Islet of Langerhans (tissue), 1 donor: ENCODE measurements around the gene IGSF23.

ENCODE experiments used
- FAIRE-seq: peaks from one replicate; lab custom pipeline; 2011; peaks lifted over from hg19 to GRCh38; lab: Jason Lieb, UNC

Gene IGSF23

DNA sequence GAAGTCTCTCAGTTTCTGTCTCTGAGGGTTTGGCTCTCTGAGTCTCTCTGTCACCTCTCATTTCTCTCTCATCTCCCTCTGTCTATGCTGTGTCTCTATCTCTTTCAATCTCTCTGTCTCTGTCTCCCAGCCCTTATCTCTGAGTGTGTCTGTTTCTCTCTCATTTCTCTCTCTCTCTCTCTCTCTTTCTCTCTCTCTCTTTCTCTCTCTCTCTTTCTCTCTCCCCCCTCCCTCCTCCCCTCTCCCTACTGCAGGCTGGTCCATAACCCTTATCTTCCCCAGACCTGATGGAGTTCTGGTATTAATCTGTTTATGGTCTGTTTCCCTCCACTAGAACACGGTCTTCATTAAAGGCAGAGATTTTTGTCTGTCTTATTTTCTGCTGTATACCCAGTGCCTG lies 29.0 kb downstream of the IGSF23 start:
- FAIRE-seq, result no peak

DNA sequence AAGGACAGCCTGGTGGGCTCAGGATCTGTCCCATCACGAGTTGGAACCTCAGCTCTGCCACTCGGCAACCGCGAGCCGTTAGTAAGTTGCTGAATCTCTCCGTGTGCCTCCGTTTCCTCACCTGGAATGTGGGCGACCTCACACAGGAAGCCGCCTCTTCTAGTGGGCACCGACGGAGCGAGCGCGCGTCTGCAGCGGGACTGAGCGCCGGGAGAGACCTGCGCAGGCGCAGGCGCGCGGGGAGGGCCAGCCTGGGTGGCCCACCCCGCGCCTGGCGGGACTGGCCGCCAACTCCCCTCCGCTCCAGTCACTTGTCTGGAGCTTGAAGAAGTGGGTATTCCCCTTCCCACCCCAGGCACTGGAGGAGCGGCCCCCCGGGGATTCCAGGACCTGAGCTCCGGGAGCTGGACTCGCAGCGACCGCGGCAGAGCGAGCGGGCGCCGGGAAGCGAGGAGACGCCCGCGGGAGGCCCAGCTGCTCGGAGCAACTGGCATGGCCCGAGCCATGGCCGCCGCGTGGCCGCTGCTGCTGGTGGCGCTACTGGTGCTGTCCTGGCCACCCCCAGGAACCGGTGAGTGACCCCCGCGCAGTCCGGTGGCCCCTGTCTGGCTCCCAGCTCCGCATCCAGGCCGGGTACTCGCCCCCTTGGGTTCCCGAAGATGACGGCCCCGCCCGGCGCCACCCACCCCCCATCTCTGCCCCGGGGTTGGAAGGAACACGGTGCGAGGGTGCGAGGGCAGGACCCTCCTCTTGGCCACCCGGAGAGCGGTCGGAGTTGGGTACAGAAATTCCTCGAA lies 30.4 kb downstream of the IGSF23 start, which contains the start of gene PVR:
PVR (plus strand) TSS at position 306 of the 797 bp plus-strand sequence; CDS start at position 493, 187 bp downstream.
- FAIRE-seq, result no peak

DNA sequence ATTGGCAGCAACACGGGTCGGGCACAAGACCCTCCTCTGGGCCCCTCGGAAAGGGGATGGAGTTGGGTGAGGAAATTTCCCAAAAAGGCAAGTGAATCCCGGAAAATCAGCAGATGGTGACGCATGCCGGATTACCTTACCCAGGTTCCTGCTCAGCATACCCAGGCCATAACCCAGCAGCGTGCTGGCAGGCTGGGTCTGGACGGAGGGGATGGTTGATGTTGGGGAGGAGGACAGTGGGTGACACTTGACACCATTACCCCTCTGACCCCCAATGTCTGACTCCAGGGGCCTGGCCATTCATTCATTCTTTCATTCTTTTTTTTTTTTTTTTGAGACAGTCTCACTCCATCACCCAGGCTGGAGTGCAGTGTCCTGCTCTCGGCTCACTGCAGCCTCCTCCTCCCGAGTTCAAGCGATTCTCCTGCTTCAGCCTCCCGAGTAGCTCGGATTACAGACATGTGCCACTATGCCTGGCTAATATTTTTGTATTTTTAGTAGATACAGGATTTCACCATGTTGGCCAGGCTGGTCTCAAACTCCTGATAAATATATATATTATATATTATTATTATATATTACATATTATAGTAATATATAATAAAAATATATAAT lies 31.1 kb downstream of the IGSF23 start:
- FAIRE-seq, result no peak

DNA sequence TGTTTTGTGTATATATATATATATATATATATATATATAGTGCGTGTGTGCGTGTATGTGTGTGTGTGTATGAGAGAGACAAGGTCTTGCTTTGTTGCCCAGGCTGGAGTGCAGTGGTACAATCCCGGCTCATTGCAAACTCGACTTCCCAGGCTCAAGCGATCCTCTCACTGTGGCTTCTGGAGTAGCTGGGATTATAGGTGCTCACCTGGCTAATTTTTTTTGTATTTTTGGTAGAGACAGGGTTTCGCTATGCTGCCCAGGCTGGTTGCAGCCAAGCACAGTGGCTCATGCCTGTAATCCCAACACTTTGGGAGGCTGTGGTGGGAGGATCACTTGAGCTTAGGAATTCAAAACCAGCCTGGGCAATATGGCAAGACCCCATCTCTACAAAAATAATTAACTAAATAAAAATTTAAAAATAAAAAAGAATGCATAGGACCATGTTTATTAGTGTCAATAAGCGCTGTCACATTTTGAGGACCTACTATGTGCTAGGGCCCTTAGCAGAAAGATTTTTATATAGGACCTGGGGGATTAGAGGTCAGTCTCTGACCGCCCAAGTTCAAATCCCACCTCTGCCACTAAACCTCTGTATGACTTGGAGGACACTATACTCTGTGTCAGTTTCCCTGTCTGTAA lies 32.2 kb downstream of the IGSF23 start:
- no peak for FAIRE-seq

DNA sequence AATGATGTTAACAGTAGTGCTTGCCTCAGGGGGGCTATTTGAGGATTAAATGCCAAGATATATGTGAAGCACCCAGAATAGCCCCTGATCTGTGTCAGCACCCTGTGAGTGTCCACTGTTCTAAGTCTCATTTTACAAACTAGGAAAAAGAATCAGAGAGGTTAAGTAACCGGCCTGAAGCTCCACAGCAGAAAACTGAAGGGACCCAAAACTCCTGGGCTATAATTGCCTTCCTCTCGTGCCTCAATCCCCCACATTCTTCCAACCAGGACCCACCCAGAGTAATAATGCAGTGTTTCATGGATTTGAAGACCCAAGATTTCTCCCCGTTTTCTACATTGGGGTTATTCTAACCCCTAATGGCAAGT lies 32.7 kb downstream of the IGSF23 start:
- FAIRE-seq, result no peak

DNA sequence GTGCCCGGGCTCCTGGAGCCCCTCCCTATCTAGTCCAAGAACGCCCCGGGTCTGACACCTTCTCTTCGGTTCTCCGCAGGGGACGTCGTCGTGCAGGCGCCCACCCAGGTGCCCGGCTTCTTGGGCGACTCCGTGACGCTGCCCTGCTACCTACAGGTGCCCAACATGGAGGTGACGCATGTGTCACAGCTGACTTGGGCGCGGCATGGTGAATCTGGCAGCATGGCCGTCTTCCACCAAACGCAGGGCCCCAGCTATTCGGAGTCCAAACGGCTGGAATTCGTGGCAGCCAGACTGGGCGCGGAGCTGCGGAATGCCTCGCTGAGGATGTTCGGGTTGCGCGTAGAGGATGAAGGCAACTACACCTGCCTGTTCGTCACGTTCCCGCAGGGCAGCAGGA lies 33.8 kb downstream of the IGSF23 start:
- no peak for FAIRE-seq

DNA sequence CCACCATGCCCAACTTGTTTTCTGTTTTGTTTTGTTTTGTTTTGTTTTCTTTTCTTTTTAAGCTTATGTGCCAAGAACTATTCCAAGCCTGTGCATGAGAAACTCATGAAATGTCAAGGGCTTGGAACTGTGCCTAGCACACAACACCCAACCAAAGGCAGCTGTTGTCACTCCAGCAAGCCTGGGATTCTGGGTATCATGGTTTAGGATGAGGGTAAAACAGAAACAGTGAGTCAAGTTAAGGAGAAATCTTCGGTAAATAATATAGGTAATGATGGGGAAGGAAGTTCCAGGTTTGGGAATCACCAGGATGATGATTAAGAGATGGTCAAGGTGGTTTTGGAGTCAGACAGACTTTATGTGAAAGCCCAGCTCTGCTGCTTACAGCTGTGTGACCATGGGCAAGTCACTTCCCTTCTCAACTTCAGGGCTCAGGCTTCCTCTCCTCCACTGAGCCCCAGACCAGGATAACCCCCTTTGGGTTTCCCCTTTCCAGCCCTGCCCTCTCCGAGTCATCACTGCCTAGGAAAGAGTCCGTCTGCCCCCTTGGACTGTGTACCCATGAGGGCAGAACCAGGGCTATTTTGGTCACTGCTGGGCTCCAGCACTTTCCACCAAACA lies 35.4 kb downstream of the IGSF23 start:
- no peak for FAIRE-seq

DNA sequence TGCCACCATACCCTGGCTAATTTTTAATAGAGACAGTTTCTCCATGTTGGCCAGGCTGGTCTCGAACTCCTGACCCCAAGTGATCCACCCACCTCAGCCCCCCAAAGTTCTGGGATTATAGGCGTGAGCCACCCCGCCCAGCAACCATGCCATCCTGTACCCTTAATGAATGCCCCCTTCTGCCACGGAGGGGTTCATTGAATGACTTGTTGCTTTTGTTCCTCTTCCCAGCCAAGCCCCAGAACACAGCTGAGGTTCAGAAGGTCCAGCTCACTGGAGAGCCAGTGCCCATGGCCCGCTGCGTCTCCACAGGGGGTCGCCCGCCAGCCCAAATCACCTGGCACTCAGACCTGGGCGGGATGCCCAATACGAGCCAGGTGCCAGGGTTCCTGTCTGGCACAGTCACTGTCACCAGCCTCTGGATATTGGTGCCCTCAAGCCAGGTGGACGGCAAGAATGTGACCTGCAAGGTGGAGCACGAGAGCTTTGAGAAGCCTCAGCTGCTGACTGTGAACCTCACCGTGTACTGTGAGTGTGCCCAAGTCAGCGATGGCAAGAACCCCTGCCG lies 36.3 kb downstream of the IGSF23 start:
- FAIRE-seq, result no peak

DNA sequence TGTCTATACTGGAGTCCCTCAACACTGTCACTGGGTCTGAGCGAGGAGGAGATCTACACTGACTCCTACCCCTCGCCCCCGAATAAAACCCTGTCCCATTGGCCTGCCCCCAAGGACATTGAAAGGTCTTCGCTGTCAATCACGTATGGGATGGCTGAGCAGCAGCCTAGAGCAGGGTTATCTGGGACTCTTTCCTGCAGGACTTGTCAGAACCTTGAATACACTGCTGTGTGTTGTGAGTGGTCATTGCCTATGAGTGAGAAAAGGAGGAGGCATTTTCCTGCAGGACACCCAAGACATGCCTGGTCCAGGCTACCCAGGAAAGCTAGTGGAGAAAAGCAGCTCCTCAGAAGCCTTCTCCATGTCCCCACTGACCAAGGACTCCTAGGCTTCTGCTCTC lies 40.0 kb downstream of the IGSF23 start:
- FAIRE-seq, result no peak

DNA sequence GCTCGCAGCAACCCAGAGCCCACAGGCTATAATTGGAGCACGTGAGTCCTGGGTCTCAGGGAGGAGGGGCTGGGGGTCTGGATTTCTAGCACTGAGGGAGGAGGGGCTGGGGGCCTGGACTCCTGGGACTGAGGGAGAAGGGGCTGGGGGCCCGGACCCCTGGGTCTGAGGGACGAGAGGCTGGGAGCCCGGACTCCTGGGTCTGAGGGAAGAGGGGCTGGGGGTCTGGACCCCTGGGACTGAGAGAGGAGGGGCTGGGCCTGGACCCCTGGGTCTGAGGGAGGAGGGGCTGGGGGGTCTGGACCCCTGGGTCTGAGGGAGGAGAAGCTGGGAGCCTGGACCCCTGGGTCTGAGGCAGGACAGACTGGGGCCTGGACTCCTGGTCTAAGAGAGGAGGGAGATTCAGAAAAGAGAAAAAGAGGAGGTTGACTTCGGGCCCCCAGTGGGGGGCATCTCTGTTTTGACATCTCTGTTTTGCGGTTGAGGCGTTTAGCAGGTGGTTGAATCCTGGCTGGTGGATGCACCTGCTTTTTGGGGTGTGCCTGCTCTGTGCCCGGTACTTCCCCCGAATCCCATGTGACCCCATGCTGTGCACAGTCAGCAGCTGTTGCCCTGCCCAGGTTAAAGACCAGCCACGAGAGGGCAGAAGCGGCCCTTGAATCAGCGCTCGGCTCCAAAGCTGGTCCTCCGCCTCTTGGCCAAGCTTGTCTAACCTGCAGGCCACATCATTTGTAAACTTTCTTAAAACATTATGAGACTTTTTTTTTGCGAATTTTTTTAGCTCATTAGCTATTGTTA lies 40.8 kb downstream of the IGSF23 start:
- FAIRE-seq, result peak; percentile 36

DNA sequence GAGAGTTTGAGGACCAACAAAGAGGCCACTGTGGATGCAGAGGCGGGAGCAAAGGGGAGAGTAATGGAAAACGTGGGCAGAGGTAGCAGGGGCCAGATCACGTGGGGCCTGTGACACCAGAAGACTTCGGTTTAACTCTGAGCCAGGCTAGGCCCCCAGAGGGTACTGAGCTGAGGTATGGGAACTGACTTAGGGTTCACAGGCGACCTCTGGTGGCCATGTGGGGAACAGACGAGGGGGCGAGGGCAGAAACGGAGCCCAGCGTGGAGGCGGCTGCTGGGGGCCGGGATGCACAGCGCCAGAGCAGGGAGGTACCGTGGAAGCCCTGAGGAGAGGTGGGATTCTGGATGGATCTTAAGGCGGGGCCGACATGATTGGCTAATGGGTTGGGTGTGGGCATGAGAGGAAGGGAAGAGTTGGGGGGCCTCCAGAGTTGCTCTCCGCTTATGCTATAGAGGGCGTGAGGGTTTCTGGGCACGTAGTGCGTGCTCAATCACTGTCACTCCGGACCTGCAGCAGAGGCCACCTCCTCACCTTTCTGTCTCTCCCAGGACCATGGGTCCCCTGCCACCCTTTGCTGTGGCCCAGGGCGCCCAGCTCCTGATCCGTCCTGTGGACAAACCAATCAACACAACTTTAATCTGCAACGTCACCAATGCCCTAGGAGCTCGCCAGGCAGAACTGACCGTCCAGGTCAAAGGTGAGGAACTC lies 44.0 kb downstream of the IGSF23 start:
- no peak for FAIRE-seq

DNA sequence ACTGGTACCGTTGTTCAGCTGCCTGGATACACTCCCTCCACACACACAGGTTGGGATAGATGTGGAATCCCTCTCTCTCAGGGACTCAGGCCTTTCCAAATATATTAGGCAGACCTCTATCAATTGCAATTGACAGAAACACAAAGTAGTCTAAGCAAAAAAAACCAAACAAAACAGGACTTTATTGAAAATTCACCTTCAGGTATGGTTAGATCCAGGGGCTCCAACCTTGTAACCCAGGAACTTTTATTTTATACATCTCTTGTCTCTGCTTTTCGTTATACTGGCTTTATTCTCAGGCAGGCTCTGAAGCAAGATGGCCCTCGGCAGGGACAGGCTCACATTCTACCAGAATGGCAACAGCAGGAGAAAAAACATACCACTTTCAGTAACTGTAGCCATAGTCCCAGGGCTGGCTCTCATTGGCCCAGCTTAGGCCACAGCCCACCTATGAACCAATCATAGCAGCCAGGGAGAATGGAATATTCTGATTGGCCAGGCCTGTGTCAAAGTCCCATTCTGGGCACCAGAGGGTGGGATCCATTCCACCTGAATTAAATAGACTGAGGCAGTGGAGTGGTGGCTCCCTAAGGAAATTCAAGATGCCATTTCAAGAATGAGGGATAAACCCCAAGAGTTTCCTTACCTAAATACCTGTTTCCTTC lies 44.8 kb downstream of the IGSF23 start:
- FAIRE-seq, result no peak

DNA sequence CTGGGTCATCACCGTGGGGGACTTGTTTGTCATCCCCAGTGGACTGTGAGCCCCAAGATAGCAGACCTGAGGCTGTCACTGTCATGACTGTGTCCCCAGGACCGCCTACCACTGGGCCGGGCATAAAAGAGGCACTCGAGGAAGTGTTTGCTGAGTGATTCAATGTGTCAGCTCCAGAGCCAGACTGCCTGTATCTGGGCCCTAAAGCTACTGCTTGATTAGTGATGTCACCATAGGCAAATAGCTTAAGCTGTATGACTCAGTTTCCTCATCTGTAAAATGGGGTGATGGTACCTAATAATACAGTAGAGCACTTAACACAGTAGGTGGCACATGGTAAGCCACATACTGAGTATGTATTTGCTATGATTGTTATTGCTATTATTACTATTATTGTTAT lies 46.7 kb downstream of the IGSF23 start:
- no peak for FAIRE-seq

DNA sequence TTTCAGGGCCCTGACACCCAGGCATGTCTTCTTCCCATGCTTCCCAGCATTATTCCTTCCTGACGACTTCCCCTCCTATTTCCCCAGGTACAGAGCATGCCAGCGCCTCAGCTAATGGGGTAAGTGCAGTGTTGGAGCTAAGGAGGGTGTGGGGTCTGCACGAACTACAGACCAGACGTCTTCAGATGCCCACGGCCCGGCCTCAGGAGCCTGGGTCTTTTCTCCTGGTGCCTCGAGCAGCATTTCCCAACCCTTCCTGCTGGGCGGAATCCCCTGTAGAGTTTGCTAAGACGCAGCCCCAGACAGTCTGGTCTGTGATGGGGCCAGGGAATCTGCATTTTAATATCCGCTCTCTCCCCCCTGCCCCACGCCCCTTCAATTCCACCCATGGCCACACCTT lies 47.8 kb downstream of the IGSF23 start:
- FAIRE-seq, result no peak

DNA sequence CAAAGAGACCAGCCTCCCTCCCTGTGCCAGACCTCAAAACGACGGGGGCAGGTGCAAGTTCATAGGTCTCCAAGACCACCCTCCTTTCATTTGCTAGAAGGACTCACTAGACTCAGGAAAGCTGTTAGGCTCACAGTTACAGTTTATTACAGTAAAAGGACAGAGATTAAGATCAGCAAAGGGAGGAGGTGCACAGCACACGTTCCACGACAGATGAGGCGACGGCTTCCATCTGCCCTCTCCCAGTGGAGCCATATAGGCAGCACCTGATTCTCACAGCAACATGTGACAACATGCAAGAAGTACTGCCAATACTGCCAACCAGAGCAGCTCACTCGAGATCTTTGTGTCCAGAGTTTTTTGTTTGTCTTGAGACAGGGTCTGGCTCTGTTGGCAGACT lies 48.5 kb downstream of the IGSF23 start:
- no peak for FAIRE-seq

DNA sequence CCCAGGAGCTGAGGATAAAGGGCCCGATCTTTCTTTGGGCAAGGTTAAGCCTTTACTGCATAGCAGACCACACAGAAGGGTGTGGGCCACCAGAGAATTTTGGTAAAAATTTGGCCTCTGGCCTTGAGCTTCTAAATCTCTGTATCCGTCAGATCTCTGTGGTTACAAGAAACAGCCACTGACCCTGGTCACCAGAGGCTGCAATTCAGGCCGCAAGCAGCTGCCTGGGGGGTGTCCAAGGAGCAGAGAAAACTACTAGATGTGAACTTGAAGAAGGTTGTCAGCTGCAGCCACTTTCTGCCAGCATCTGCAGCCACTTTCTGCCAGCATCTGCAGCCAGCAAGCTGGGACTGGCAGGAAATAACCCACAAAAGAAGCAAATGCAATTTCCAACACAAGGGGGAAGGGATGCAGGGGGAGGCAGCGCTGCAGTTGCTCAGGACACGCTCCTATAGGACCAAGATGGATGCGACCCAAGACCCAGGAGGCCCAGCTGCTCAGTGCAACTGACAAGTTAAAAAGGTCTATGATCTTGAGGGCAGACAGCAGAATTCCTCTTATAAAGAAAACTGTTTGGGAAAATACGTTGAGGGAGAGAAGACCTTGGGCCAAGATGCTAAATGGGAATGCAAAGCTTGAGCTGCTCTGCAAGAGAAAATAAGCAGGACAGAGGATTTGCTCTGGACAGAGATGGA lies 49.5 kb downstream of the IGSF23 start:
- FAIRE-seq, result no peak

DNA sequence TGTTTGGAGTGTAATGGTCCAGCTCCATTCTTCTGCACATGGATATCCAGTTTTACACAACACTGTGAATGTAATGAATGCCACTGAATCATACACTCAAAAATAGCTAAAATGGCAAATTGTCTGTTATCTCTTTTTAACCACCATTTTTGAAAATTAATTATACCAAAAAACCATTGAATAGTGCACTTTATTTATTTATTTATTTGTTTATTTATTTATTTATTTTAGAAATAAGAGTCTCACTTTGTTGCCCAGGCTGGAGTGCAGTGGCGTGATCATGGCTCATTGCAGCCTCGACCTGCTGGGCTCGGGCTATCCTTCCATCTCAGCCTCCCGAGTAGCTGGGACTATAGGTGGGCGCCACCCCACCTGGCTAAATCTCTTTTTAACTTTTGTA lies 50.6 kb downstream of the IGSF23 start:
- FAIRE-seq, result no peak

DNA sequence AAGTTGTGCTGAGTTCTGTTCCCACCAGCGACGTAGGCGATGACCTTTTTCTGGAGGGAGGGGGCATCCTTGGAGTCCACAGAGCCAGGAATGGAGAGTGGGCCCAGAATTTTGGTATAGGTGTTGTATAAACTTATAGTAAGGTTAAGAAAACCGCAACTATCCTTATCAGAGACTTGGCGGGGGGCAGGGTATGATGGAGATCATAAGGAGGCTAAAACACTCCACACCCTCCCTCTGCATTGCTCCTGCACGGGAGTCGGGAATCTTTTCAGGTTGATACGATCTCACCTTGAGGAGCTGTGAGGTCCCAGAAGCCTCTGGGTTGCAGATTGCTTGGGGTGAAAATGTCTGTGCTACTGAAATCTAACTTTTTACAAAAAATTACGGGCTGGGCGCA lies 51.6 kb downstream of the IGSF23 start:
- FAIRE-seq, result no peak

DNA sequence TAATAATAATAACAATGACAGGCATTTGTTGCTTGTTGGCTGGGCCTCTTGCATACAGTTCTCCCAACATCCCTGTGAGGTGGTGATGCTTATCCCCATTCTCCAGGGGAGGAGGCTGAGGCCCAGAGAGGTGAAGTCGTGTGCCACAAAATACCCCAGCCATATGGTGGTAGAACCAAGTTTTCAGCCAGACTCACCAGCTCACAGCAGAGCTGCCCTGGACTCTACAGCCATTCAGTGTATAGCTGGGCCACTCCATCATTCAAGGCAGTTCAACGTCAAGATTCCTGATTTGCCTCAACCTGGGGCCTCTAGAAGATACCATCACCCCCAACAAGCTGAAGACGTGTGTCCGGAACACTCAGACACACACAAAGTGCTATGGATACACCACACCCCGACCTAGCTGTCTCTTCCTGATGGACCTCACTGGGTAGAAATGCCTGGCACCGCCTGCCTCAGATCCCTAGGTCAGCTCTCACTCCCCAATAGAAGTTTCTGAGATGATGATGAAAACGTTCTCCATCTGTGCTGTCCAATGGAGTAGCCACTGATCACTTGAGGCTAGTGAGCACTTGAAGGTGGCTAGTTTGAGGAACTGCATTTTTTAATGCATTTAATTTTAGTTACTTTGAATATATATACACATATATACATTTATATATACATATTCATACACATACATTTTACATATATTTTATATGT lies 53.6 kb downstream of the IGSF23 start:
- FAIRE-seq, result no peak
